ENCODE results near the gene MYBPH.

Gene MYBPH

DNA sequence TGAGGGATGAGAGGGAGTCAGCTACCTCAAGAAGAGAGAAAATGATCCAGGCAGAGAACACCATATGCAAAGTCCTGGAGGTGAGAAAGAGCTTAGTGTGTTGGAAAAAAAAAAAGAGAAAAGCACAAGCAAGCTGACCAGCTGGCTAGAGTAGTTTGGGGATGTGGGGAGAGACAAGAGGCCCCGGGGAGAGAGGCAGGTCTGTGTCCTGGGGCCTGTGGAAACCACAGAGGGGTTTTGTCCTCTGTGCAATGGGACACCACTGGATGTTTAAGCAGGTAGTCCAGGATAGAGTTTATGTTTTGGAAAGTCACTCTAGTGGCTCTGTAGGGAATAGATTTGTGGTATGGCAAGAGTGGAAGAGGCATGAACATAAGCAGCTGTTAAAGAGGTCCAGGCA is 25.3 kb upstream of the MYBPH start:
- DNase-seq = no peak

DNA sequence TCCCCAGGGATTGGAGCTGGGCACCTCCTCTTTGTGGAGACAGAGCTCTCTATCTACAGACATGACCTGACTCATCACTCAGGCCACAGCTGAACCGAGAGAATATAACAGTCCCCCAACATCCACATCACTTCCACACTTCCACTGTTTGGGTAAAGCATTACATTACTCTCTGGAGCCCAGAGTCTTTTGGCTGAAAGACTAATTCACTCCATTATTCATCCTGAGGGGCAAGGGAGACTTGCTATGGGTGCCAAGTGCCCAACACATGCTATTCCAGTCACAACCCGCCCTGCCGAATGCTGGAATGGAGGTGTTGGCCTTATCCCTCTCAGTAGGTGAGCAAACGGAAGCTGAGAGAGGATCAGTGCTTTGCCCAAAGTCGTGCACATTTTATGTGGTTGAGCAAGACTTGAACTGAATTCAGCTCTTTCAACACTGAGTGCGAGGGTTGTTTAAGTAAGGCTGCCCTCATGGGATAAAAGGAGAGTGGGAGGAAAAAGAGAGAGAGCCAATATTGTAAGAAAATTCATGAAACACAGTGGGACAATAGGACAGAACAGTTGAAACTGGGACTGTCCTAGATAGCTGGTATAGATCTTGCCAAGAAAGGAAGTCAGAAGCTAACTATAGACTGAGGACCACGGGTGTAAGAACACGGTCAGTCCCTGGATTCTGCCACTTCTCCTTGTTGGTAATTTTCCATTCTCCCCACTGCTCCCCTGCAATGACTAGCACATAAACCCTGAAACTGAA is 24.4 kb upstream of the MYBPH start:
- no peak for DNase-seq

DNA sequence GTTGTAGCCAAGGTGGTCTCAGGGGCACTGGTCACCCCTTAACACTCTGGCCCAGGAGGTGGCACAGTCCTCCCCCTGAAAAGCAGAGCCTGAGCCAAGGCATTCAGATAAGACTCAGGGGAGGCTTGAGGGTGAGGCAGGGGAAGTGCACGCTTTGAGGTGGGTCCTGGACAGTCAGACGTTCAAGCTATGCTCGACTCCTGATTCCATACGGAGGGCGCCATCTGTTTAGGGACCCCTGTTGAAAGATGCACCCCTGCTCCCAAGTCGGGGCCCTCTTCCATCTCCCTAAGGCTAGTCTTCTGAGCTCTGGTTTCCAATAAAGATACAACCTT is 23.8 kb upstream of the MYBPH start:
- DNase-seq = no peak

DNA sequence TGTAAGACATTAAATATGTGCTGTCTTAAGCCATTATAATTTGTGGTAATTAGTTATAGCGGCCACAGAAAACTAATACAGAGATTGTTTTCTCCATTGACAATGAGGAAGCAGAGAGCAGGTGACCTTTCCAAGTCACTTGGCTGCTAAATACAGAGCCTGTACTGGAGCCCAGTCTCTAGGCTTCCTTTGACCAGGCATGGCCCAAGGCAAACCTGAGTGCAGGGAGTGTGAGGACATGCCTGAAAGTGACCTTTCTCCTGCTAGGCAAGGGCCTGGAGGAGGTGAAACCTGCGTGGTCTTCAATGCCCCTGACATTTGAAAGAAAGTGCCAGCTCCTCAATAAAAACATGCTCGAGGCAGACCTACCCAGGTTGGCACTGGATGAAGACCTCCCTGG is 23.4 kb upstream of the MYBPH start:
- DNase-seq = no peak

GRCh38 chr1:203197625-203198024 is 22.0 kb upstream of the MYBPH start:
- DNase-seq = no peak

DNA sequence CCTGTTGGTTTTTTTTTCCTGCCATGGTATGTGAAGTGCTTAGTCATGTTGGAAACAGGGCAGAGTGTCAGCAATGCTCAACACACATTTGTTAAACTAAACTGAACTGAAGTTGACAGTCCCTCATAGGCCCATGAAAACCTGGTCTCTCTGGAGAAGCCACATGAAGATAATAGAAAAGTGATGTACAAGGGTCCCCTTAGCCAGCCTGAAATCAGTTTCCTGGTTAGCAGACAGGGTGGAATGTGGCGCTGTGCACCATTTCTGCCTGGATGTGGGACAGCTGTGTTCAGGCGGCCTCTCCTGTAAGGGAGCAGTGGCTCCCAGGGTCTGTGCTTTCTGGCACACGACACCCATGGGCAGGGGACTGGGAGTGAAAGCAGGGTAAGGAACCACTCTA is 20.7 kb upstream of the MYBPH start:
- no peak for DNase-seq

DNA sequence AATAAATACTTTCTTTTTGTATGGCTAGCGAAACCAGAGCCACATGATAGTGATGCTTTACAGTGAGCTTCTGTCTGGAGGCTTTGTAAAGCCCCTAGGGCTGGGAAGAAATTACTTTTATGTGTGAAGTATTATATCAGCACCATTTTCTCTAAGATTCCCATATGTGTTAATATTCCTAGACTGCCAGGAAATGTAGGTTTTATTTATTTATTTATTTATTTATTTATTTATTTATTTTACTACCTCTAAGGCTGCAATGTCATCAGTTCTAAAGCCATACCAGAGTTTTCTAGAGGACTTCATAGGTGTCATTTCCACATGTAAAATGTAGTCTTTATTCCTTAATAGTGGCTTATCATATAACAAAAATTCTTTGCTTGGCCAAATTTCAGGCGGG is 15.3 kb upstream of the MYBPH start:
- no peak for DNase-seq

DNA sequence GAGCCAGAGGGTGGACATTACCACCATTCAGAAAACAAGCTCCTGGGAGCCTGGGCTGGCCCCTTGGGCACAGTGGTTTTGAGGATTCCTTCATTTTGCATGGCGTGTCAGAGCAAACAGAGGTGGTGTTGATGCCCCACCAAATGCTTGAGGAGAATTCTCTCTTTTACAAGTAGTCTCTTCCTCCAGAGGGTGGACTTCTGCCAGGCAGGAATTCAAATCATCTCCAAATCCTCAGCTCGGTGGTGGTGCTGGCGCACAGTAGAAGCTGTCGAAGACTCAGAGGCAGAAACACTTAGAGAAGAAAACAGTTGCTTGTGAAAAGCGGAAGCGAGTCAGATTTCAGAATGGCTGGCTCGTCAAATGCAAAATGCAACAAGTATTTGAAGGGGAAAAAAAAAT is 14.3 kb upstream of the MYBPH start:
- no peak for DNase-seq

DNA sequence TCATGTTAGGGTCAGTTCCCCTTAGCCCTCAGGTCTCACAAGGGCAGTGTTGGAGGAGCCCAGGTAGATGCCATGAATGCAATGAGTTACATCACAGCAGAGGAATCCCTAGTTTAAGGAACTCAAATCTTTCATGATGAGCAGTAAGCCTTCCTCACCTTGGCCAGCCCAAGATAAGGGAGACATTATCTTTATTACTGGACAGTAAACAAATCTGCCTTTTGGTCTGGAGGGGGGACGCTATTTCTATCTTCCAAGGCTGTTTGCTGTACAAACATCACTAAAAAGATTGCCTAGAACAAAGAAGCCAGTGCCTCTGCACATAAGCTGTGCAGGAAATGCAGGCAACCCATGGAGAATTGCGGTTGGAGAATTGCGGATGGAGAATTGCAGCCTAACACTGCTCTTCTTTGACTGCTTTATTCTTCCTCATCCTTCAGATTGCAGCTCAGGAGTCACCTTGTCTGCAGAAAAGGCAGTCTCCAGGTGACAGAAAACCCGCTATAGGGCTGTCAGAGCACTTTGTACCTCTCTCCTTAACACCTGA is 13.1 kb upstream of the MYBPH start:
- no peak for DNase-seq

DNA sequence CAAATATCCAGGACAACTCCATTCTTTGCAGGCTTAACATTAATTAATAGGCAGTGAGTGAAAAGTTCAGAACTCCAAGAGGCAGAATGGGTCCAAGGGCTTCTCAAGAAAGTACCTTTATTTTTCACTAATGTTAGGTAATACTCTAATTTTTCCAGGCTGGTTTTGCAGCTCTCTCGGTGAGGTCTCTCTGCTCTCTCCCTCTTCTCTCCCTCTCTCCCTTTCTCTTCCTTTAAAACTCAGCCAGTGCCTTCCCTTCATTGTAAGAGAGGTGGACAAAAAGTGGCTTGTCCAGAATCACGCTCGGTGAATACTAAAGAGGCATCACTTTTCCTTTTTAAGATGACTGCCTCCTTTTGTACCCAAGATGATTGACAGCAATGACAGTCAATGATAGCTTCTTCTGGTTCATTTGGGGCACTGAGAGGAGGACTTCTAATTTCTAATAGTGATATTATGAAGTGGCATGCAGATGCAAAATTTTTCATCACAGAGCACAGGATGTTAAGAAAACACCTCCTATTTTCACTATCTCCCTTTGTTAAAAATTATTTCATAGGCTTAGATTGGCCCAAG is 12.2 kb upstream of the MYBPH start:
- no peak for DNase-seq

GRCh38 chr1:203187304-203187685 is 11.7 kb upstream of the MYBPH start:
- DNase-seq = no peak

DNA sequence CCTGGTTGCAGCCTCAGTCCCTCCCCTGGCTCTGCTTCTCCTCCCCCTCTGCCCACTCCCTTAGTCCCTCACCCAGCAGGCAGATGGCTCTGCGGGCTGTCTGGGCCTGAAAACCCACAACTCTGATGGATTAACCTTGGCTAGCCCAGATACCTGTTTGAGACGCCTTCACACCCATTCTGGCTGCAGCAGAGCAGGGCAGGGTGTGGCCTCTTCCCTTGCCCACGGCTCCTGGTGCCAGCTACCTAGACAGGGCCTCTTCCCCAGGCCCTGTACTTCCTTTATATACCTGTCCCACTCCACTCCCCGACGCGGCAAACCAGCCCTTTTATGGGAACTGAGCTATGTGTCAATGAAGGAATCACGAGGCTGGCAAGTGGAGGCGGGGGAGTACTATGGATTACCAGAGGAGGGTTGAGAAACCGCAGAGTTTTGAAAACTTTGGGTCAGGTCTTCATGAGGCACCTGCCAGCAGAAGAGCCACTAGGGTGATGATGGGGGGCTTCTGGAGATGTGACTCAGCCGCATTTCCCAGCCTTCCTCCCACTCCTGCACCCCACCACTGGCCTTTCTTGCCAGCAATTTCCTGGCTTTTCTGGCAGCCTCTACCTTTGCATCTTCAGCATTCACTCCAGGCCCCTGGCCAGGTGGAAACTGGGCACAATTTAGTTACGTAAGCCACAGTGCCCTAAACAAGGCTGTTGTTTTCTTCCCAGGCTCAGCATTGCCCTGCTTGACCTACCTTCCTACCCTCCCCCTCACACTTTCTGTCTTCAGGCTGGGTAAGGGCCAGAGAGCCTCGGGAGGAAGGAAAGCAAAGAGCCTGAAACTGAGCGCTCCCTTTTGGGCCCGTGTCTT is 11.0 kb upstream of the MYBPH start, which contains the start of gene CHI3L1:
CHI3L1 (minus strand) TSS at position 259 of the 858 bp plus-strand sequence; CDS start at position 178, 81 bp downstream.
- peak; percentile 44 for DNase-seq

DNA sequence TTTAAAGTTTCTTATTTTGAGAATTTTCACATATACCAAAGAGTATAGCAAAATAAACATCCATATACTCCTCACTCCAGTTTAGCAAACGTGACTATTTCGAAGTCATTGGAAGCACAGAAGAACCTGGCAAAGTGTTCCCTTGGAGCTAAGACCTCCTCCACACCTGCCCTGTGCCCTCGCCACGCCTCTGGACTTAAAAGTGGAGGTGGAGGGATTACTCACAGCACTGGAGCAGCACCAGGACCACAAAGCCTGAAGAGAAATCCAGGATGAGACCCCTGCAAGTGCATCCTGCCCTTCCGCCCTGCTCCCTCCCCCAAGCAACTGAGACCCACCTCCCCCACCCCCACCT is 10.4 kb upstream of the MYBPH start:
- no peak for DNase-seq

DNA sequence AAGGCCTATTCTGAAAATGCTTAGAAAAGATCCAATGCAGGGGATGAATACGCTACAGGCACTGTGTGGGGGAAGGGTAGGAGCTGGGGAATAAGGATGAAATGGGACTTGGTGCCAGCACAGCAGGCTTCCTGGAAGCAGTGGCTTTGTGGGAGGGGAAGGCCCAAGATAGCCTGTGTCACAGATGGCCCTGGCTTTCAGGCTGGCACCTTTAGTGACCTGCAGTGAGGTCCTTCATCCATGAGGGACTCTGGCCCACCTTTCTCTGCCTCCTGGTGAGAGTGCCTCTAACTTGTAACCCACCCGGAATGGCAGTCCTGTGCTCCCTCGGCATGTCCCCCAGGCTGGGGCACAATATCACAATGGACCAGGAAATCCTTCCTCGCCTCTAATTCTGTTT is 10.0 kb upstream of the MYBPH start:
- DNase-seq = no peak

DNA sequence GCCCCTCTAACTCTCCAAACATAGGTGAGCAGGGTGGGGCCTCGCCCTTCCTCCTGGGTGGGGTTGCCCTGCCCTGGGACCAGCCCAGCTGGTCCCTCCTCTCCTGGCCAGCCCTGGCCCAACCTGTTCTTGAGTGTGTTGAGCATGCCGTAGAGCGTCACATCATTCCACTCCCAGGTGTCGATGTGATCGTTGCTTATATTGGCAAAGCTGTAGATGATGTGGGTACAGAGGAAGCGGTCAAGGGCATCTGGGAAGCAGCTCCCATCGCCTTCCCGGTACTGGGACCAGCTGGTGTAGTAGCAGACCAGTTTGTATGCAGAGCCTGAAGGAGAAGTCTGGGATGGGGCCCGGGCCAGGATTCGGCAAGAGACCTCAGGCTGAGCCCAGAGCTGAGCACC is 9.4 kb upstream of the MYBPH start:
- no peak for DNase-seq

DNA sequence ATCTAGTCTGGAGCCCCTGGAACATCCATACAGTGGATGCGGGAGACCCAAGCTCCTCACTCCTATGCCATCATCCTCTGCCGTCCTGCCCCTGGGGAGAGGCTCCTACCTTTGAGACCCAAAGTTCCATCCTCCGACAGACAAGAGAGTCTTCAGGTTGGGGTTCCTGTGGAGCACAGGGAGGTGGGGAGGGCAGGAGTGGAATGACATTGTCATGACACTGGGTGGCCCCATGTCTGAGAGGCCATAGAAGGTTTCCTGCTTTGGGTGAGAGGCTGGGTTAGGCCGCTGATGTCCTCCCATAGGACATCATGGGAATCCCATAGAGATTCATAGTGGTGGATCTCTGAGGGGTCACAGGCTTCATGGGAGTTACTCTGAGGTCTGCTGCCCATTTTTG is 8.8 kb upstream of the MYBPH start:
- no peak for DNase-seq

DNA sequence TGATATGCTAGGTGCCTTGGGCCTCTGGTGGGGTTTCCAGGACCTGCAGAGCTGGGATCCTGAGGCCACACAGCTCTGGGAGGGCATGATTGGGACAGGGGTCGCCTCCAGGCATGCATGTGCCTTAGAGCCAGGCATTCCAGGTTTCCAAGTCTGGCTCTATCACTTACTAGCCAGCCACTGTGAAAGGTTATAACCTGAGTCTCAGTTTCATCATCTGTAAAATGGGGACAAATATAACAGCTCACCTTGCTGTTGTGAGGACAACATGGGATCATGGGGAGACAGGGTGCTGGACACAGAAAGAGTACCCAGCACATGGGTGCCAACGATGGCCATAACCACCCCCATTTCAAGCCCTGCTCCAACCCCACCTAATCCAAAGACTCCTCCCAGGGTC is 8.2 kb upstream of the MYBPH start:
- no peak for DNase-seq

DNA sequence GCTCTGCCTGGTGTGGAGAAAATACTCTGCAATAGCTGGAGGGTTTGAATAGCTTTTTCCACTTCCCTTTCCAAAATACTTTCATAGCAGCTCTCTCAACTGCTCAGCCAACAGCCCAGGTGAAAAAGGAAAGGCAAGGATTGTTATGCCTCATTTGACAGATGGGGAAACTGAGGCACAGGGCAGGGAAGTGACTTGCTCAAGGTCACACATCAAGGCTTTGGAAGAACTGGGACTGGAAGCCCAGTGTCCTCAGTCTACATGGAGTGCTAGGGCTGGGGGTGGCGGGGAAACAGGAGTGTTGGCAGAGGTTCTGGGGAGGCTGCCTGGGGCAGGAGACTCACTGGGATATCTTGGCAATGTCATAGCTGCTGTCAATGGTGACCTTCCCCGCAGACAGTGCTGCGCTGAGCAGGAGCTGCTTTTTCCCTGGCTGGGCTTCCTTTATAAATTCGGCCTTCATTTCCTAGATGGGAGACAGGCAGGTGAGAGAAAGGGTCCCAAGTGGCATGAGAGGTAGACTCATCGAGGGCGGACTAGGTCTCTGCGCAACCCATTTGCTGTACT is 6.8 kb upstream of the MYBPH start:
- DNase-seq = no peak

DNA sequence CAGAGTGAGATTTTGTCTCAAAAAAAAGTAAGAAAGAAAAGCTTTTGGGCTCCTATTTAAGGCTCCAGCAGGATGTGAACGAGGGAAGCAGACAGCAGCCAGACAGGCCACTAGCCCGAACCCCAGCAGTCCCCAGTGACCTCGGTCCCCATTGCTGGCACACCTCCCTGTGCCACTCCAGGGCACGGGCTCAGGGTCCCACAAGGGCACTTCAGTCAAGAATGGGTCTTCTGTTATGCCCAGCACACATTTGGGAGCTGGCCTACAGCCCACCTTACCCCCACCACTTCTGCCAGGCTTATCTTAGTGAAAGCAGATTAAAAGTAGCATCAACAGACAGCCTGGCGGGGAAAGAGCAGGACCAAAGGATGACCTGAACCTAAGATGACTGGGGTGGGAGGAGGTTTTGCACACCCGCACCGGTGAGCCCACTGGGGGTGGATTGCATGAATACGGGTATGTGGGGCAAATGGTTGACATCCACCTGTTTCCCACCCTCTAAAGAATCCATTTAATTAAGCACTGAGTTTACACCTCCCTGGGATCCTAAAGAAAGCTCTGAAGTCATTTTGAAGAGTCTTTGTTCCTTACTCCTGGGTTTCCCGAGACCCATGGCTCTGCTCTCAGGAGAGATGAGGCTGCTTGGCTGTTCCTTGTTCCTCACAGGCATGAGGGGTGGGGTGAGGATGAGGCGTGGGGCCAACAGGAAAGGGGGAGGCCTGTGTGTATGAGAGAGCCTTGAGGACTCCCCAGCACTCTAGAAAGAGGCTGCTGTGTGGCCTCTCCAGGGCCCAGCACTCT is 6.2 kb upstream of the MYBPH start:
- no peak for DNase-seq

- DNase-seq = no peak
Observed at GRCh38 chr1:203180611-203181330, 5.1 kb upstream of the MYBPH start.

- no peak for DNase-seq
Observed at GRCh38 chr1:203179667-203180005, 4.0 kb upstream of the MYBPH start.

Data from right kidney (tissue), 1 donor.